ENCODE results near the gene GATC. TPM values are rescaled to one million over a fixed set of nuclear protein-coding genes. Genes with fewer than 3 reads are reported as not detected.
A peak's percentile ranks its signal among the peaks of the same experiment; 100 is the strongest.

GATC gene
- total RNA-seq, 1 donor from 2014 or later: 25.3 TPM

GRCh38 chr12:120453060-120453750 is 7.0 kb downstream of the GATC start:
- DNase-seq (ENCODE audit: low read depth): no peak
- TF ChIP-seq, protein P1, sequence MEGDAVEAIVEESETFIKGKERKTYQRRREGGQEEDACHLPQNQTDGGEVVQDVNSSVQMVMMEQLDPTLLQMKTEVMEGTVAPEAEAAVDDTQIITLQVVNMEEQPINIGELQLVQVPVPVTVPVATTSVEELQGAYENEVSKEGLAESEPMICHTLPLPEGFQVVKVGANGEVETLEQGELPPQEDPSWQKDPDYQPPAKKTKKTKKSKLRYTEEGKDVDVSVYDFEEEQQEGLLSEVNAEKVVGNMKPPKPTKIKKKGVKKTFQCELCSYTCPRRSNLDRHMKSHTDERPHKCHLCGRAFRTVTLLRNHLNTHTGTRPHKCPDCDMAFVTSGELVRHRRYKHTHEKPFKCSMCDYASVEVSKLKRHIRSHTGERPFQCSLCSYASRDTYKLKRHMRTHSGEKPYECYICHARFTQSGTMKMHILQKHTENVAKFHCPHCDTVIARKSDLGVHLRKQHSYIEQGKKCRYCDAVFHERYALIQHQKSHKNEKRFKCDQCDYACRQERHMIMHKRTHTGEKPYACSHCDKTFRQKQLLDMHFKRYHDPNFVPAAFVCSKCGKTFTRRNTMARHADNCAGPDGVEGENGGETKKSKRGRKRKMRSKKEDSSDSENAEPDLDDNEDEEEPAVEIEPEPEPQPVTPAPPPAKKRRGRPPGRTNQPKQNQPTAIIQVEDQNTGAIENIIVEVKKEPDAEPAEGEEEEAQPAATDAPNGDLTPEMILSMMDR (conservative IDR thresholded peaks at IDR 0.05; ENCODE audit: low read depth, low read length): no peak
- H3K4me3 ChIP-seq (ENCODE audit: low read depth, low read length): no peak overlapping the region

GRCh38 chr12:120453977-120454376 is 7.7 kb downstream of the GATC start:
- TF ChIP-seq, protein P1 (conservative IDR thresholded peaks at IDR 0.05; ENCODE audit: low read depth, low read length): peak; percentile 70
- no peak for DNase-seq (ENCODE audit: low read depth)
- H3K4me3 ChIP-seq (ENCODE audit: low read depth, low read length): no peak overlapping the region

DNA sequence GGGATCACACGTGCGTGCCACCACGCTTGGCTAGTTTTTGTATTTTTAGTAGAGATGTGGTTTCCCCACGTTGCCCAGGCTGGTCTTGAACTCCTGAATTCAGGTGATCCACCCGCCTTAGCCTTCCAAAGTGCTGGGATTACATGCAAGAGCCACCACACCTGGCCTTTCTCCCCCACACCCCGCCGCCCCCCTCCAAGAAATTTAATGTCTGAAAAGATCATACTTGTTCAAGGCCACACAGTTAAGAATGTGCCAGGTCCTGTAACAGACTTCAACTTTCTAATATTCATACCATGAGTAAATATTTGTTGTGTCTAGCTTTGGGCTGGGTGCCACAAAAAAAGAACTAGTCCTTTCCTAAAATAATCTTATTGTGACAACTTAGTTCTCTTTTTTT is 9.1 kb downstream of the GATC start:
- TF ChIP-seq, protein P1 (conservative IDR thresholded peaks at IDR 0.05; ENCODE audit: low read depth, low read length): no peak
- no peak overlapping the region for H3K4me3 ChIP-seq (ENCODE audit: low read depth, low read length)
- DNase-seq (ENCODE audit: low read depth): no peak

GRCh38 chr12:120457133-120457532 is 10.9 kb downstream of the GATC start:
- no peak overlapping the region for H3K4me3 ChIP-seq (ENCODE audit: low read depth, low read length)
- DNase-seq (ENCODE audit: low read depth): no peak
- TF ChIP-seq, protein P1 (conservative IDR thresholded peaks at IDR 0.05; ENCODE audit: low read depth, low read length): peak; percentile 56

GRCh38 chr12:120460157-120460556 is 13.9 kb downstream of the GATC start:
- no peak for DNase-seq (ENCODE audit: low read depth)
- TF ChIP-seq, protein P1 (conservative IDR thresholded peaks at IDR 0.05; ENCODE audit: low read depth, low read length): no peak
- no peak overlapping the region for H3K4me3 ChIP-seq (ENCODE audit: low read depth, low read length)

GRCh38 chr12:120462099-120462640 is 15.9 kb downstream of the GATC start:
- TF ChIP-seq, protein P1 (conservative IDR thresholded peaks at IDR 0.05; ENCODE audit: low read depth, low read length): no peak

DNA sequence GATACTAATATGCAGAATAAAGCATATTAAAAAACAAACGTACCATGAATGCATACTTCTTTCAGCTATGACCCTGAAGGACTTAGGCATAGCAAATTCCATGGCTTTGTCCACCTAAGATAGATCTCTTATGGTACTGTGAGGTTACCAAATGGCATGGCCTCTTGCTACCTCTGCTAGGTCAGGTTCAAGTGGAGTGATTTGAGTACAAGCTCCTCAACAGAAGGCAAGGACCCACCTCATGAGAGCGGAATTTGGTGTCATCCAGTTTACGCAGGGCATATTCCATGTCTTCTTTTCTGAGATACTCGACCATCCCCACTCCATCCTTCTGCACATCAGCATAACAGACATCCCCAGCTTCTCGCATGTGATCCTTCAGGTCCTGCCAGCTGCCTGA is 17.5 kb downstream of the GATC start:
- H3K4me3 ChIP-seq (ENCODE audit: low read depth, low read length): no peak overlapping the region
- no peak for DNase-seq (ENCODE audit: low read depth)
- TF ChIP-seq, protein P1 (conservative IDR thresholded peaks at IDR 0.05; ENCODE audit: low read depth, low read length): no peak

More at GRCh38 chr12:120462099-120462640, 15.9 kb downstream of the GATC start:
- DNase-seq (ENCODE audit: low read depth): no peak
- H3K4me3 ChIP-seq (ENCODE audit: low read depth, low read length): no peak overlapping the region

All from epithelial cell of proximal tubule (primary cell).